ENCODE measurements around the gene C17orf67.

Gene C17orf67

DNA sequence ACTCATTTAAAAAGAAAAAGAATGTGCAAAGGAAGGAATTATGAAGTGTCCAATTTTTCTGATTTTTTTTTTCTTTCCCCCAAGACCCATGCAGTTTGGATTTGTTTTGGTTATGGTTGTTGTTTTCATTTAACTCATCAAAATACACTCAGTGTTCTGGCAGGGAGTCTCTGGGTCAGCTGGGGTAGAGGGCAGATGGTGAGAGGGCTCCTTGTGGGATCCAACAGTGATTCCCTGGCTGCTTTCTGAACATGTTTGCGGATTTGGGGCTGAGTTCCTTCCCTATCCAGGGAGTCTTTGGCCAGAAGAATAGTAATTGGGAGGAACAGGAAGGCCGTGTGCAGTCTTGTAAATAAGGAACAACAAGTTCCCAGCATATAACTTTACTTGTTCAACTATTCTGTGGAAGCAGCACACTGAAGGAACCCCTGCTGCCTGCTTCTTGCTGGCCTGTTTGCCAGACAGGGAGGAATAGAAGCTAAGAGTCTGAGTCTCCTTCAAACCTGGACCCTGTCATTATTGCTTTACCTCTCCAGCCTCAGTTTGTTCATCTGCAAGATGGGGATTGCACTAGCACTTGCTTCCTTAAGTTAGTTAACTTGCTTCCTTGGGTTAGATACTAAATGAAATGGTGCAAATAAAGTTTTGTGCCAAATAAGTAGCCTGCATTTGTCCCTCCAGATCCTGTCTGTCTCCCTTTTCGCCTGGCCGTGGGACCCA, 32.1 kb downstream of the C17orf67 start:
- Mint-ChIP-seq H3K4me3 (no peak overlapping the region), H3K27ac (no peak overlapping the region), H3K9me3 (no peaks in the 10 kb centered on the region), H3K4me1 (peaks cover 27% of the 10 kb centered on the region), H3K36me3 (ENCODE audit: low read depth) (no peaks in the 10 kb centered on the region), H3K27me3 (ENCODE audit: low read depth) (peaks cover 28% of the 10 kb centered on the region)
- TF ChIP-seq, protein P1, sequence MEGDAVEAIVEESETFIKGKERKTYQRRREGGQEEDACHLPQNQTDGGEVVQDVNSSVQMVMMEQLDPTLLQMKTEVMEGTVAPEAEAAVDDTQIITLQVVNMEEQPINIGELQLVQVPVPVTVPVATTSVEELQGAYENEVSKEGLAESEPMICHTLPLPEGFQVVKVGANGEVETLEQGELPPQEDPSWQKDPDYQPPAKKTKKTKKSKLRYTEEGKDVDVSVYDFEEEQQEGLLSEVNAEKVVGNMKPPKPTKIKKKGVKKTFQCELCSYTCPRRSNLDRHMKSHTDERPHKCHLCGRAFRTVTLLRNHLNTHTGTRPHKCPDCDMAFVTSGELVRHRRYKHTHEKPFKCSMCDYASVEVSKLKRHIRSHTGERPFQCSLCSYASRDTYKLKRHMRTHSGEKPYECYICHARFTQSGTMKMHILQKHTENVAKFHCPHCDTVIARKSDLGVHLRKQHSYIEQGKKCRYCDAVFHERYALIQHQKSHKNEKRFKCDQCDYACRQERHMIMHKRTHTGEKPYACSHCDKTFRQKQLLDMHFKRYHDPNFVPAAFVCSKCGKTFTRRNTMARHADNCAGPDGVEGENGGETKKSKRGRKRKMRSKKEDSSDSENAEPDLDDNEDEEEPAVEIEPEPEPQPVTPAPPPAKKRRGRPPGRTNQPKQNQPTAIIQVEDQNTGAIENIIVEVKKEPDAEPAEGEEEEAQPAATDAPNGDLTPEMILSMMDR (IDR thresholded peaks at IDR 0.05; ENCODE audit: unreplicated experiment in 3 of 3), result no peak

GRCh38 chr17:56798916-56799315, 34.8 kb downstream of the C17orf67 start:
- no peak overlapping the region for H3K4me3 Mint-ChIP-seq
- TF ChIP-seq, protein P1 (IDR thresholded peaks at IDR 0.05; ENCODE audit: unreplicated experiment in 3 of 3), result no peak
- H3K27me3 Mint-ChIP-seq (ENCODE audit: low read depth), result peaks cover 45% of the 10 kb centered on the region

GRCh38 chr17:56796536-56796935, 37.2 kb downstream of the C17orf67 start:
- H3K4me3 Mint-ChIP-seq, result no peak overlapping the region
- no peak overlapping the region for H3K27ac Mint-ChIP-seq
- peaks cover 47% of the 10 kb centered on the region for H3K27me3 Mint-ChIP-seq (ENCODE audit: low read depth)
- H3K4me1 Mint-ChIP-seq, result peaks cover 7% of the 10 kb centered on the region
- H3K9me3 Mint-ChIP-seq, result peaks cover 6% of the 10 kb centered on the region
- H3K36me3 Mint-ChIP-seq (ENCODE audit: low read depth), result peaks cover 5% of the 10 kb centered on the region
- TF ChIP-seq, protein P1 (IDR thresholded peaks at IDR 0.05; ENCODE audit: unreplicated experiment in 3 of 3), result no peak

More at GRCh38 chr17:56798916-56799315, 34.8 kb downstream of the C17orf67 start:
- Mint-ChIP-seq H3K36me3 (ENCODE audit: low read depth) (no peaks in the 10 kb centered on the region), H3K27ac (no peak overlapping the region), H3K4me1 (peaks cover 10% of the 10 kb centered on the region), H3K9me3 (no peaks in the 10 kb centered on the region)

GRCh38 chr17:56795221-56795865, 38.4 kb downstream of the C17orf67 start:
- no peak overlapping the region for H3K4me3 Mint-ChIP-seq
- H3K4me1 Mint-ChIP-seq, result peaks cover 3% of the 10 kb centered on the region
- TF ChIP-seq, protein P1 (IDR thresholded peaks at IDR 0.05; ENCODE audit: unreplicated experiment in 3 of 3), result no peak
- H3K27me3 Mint-ChIP-seq (ENCODE audit: low read depth), result peaks cover 51% of the 10 kb centered on the region
- peaks cover 5% of the 10 kb centered on the region for H3K36me3 Mint-ChIP-seq (ENCODE audit: low read depth)
- H3K9me3 Mint-ChIP-seq, result peaks cover 6% of the 10 kb centered on the region
- no peak overlapping the region for H3K27ac Mint-ChIP-seq

GRCh38 chr17:56793957-56794356, 39.8 kb downstream of the C17orf67 start:
- TF ChIP-seq, protein P1 (IDR thresholded peaks at IDR 0.05; ENCODE audit: unreplicated experiment in 3 of 3), result no peak
- Mint-ChIP-seq H3K27ac (no peak overlapping the region), H3K9me3 (peaks cover 6% of the 10 kb centered on the region), H3K4me3 (no peak overlapping the region), H3K36me3 (ENCODE audit: low read depth) (peaks cover 5% of the 10 kb centered on the region), H3K27me3 (ENCODE audit: low read depth) (peaks cover 48% of the 10 kb centered on the region), H3K4me1 (peaks cover 3% of the 10 kb centered on the region)
